HCT116 (cell line): ENCODE measurements around the gene S1PR3. TPM values are rescaled to one million over a fixed set of nuclear protein-coding genes. Genes with fewer than 3 reads are reported as not detected.

Source experiments
- ATAC-seq: fragments of 200-7000 bp; cut with Tn5 transposase; 2 replicates; pipeline ENCODE4 v1.9.1; 2020; ENCODE audit warnings: mild to moderate bottlenecking, moderate library complexity
- BruUV-seq: library from RNA; stranded (reverse); fragments of 400-500 nt; replicated peaks from 2 replicates; lab custom pipeline; 2021; lab: Mats Ljungman, UMichigan
- CTCF ChIA-PET: fragments of 300-600 bp; sonication (Branson Sonifier 250); formaldehyde crosslinking; loops from one replicate; lab custom pipeline; 2021; ENCODE audit warnings: antibody characterized with exemption; lab: Charles Lee
- POLR2A ChIA-PET: fragments of 300-600, 350-600 bp; sonication (Branson Sonifier 250); formaldehyde crosslinking; loops from one replicate; lab custom pipeline; 2021; ENCODE audit warnings: antibody characterized with exemption; lab: Charles Lee
- RAD21 ChIA-PET, 2 experiments: fragments of 300-600 bp; sonication (Branson Sonifier 250); formaldehyde crosslinking; loops; one replicate each; lab custom pipeline; 2023; ENCODE audit warnings: low total read pairs in 2 of 2; ENCODE audit not compliant: uncharacterized antibody in 2 of 2, unreplicated experiment in 2 of 2, low non-redundant PET in 1 of 2; lab: Charles Lee
- DNase-seq: peaks from one replicate; pipeline ENCODE4 v3.0.0-alpha.2; 2010; ENCODE audit warnings: low read depth, low spot score
- H2AFZ ChIP-seq: fragments of 200-600 bp; shearing (Covaris generic), sonication (generic); 2 replicates; pipeline ENCODE4 v1.6.1; 2017; ENCODE audit warnings: low read depth, mixed run types, mixed read lengths, antibody characterized with exemption, low read length; ENCODE audit not compliant: poor library complexity, severe bottlenecking
- H3K27ac ChIP-seq: 2 replicates; pipeline ENCODE4 v1.5.1; 2012; ENCODE audit warnings: low read depth, low read length
- H3K27me3 ChIP-seq: fragments of 200-600 bp; sonication (generic); 2 replicates; pipeline ENCODE4 v1.6.1; 2016; ENCODE audit warnings: mixed run types, low read length, mixed read lengths; ENCODE audit not compliant: insufficient read depth
- H3K36me3 ChIP-seq, 2 experiments: fragments of 200-500 bp in 1 of 2; fragments of 200-600 bp in 1 of 2; sonication (Bioruptor generic) in 1 of 2; sonication (generic) in 1 of 2; 2 replicates each; pipeline versions ENCODE4 v1.5.1 to v1.6.1; 2014 to 2016; ENCODE audit warnings: low read length in 2 of 2, inconsistent platforms in 1 of 2, mixed read lengths in 1 of 2, mixed run types in 1 of 2; ENCODE audit not compliant: insufficient read depth in 2 of 2, control insufficient read depth in 1 of 2
- H3K4me1 ChIP-seq, 2 experiments: fragments of 200-600 bp in 1 of 2; sonication (generic) in 1 of 2; 2 replicates each; pipeline versions ENCODE4 v1.5.1 to v1.6.1; 2012 to 2017; ENCODE audit warnings: low read length in 2 of 2, inconsistent platforms in 1 of 2, mild to moderate bottlenecking in 1 of 2, mixed read lengths in 1 of 2, mixed run types in 1 of 2, moderate library complexity in 1 of 2; ENCODE audit not compliant: insufficient read depth in 2 of 2, control insufficient read depth in 1 of 2
- H3K4me2 ChIP-seq: fragments of 200-600 bp; sonication (generic); 2 replicates; pipeline ENCODE4 v1.6.1; 2017; ENCODE audit warnings: mixed run types, low read length, mixed read lengths
- H3K4me3 ChIP-seq, 2 experiments: fragments of 200-600 bp in 1 of 2; sonication (generic) in 1 of 2; replicated peaks in 1 of 2; 2 replicates each; pipeline ENCODE4 v1.5.1; 2011 to 2016; ENCODE audit warnings: low read length in 2 of 2, control low read depth in 1 of 2, low read depth in 1 of 2, mild to moderate bottlenecking in 1 of 2, mixed read lengths in 1 of 2, mixed run types in 1 of 2
- H3K79me2 ChIP-seq: fragments of 200-600 bp; sonication (generic); 2 replicates; pipeline ENCODE4 v1.6.1; 2017; ENCODE audit warnings: mild to moderate bottlenecking, mixed run types, low read length, moderate library complexity, mixed read lengths; ENCODE audit not compliant: insufficient read depth
- H3K9ac ChIP-seq: fragments of 200-600 bp; sonication (generic); 2 replicates; pipeline ENCODE4 v1.6.1; 2016; ENCODE audit warnings: low read length, mixed read lengths
- H3K9me2 ChIP-seq: fragments of 200-600 bp; sonication (generic), shearing (Covaris generic); 2 replicates; pipeline ENCODE4 v1.6.1; 2017; ENCODE audit warnings: mixed run types, mild to moderate bottlenecking, moderate library complexity; ENCODE audit not compliant: insufficient read depth
- H3K9me3 ChIP-seq, 2 experiments: fragments of 200-500 bp in 1 of 2; fragments of 200-600 bp in 1 of 2; sonication (Bioruptor generic) in 1 of 2; sonication (generic) in 1 of 2; 2 replicates each; pipeline ENCODE4 v1.6.1; 2014 to 2017; ENCODE audit warnings: low read length in 2 of 2, mixed read lengths in 2 of 2, inconsistent platforms in 1 of 2, low read depth in 1 of 2, mild to moderate bottlenecking in 1 of 2, mixed run types in 1 of 2, moderate library complexity in 1 of 2; ENCODE audit not compliant: control insufficient read depth in 1 of 2, insufficient read depth in 1 of 2
- H4K20me1 ChIP-seq: fragments of 200-600 bp; sonication (generic), shearing (Covaris generic); 2 replicates; pipeline ENCODE4 v1.6.1; 2017; ENCODE audit warnings: mixed run types, mild to moderate bottlenecking, moderate library complexity; ENCODE audit not compliant: insufficient read depth
- CEBPB ChIP-seq: IDR thresholded peaks from 2 replicates; pipeline ENCODE4 v1.6.1; 2012; ENCODE audit warnings: low read depth
- EZH2 ChIP-seq: fragments of 200-600 bp; sonication (generic); IDR thresholded peaks from 2 replicates; pipeline ENCODE4 v1.6.1; 2017; ENCODE audit warnings: antibody characterized with exemption, mixed run types
- EZH2phosphoT487 ChIP-seq: fragments of 200-600 bp; IDR thresholded peaks from 2 replicates; pipeline ENCODE4 v1.6.1; 2018; ENCODE audit warnings: antibody characterized with exemption, borderline replicate concordance
- FOSL1 ChIP-seq: IDR thresholded peaks from 2 replicates; pipeline ENCODE4 v1.6.1; 2012; ENCODE audit warnings: low read depth
- SIN3A ChIP-seq: IDR thresholded peaks from 2 replicates; pipeline ENCODE4 v1.6.1; 2012; ENCODE audit warnings: low read depth
- SRF ChIP-seq: IDR thresholded peaks from 2 replicates; pipeline ENCODE4 v1.6.1; 2012; ENCODE audit warnings: low read depth
- TCF7L2 ChIP-seq: IDR thresholded peaks from 2 replicates; pipeline ENCODE4 v1.7.0; 2011; ENCODE audit warnings: borderline replicate concordance, inconsistent platforms; ENCODE audit not compliant: insufficient read depth, insufficient read length; ENCODE audit errors: extremely low read depth
- ZNF274 ChIP-seq: fragments of 200-500 bp; sonication (Bioruptor generic); IDR thresholded peaks from 2 replicates; pipeline ENCODE4 v1.6.1; 2014; ENCODE audit warnings: mild to moderate bottlenecking, low read depth, low read length, inconsistent platforms
- intact Hi-C: fragments of 100-400 bp; cut with micrococcal nuclease; formaldehyde crosslinking; loops from 2 replicates; pipeline ENCODE4 v1.10.0; 2022
- total RNA-seq: library from RNA; stranded (reverse); gene quantifications from one replicate; pipeline ENCODE4 v1.2.1, GENCODE V29; 2021; ENCODE audit not compliant: unreplicated experiment
- TF ChIP-seq, protein P1 (sequence below), 3 experiments: fragments of 200-600 bp in 1 of 3; sonication (generic) in 1 of 3; IDR thresholded peaks in 2 of 3; conservative IDR thresholded peaks in 1 of 3; 2 replicates each; pipeline ENCODE4 v1.5.1; 2012 to 2017; ENCODE audit warnings: low read depth in 2 of 3, low read length in 2 of 3, antibody characterized with exemption in 1 of 3, borderline replicate concordance in 1 of 3, control low read depth in 1 of 3, mild to moderate bottlenecking in 1 of 3, mixed read lengths in 1 of 3, mixed run types in 1 of 3, moderate library complexity in 1 of 3; ENCODE audit not compliant: insufficient read depth in 1 of 3

S1PR3 gene
- total RNA-seq, 1 experiment from 2014 or later: 0.07 TPM

DNA sequence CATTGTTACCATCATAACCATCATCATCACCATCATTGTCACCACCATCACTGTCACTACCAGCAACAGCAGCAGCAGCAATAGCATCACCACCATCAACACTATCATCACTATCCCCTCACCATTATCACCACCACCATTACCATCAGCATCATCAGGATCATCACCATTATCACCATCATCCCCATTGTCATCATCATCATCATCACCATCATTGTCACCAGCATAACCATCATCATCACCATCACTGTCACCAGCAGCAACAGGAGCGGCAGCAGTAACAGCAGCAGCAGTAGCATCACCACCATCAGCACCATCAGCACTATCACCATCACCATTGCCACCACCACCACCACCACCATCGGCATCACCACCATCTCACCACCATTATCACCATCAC, 48.4 kb downstream of the S1PR3 start:
- no peak for DNase-seq
- TF ChIP-seq SRF (no peak), CEBPB (no peak), SIN3A (no peak), EZH2 (no peak), EZH2phosphoT487 (no peak), TCF7L2 (no peak)
- TF ChIP-seq, protein P1, sequence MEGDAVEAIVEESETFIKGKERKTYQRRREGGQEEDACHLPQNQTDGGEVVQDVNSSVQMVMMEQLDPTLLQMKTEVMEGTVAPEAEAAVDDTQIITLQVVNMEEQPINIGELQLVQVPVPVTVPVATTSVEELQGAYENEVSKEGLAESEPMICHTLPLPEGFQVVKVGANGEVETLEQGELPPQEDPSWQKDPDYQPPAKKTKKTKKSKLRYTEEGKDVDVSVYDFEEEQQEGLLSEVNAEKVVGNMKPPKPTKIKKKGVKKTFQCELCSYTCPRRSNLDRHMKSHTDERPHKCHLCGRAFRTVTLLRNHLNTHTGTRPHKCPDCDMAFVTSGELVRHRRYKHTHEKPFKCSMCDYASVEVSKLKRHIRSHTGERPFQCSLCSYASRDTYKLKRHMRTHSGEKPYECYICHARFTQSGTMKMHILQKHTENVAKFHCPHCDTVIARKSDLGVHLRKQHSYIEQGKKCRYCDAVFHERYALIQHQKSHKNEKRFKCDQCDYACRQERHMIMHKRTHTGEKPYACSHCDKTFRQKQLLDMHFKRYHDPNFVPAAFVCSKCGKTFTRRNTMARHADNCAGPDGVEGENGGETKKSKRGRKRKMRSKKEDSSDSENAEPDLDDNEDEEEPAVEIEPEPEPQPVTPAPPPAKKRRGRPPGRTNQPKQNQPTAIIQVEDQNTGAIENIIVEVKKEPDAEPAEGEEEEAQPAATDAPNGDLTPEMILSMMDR (IDR thresholded peaks at IDR 0.05 in 2 of 3, conservative IDR thresholded peaks at IDR 0.05 in 1 of 3; ENCODE audit: borderline replicate concordance in 1 of 3, insufficient read depth in 1 of 3, low read depth in 2 of 3, low read length in 2 of 3): no peak
- Histone ChIP-seq H4K20me1 (no peaks in the 10 kb centered on the region), H3K36me3 (no peaks in the 10 kb centered on the region), H3K4me1 (no peaks in the 10 kb centered on the region), H3K79me2 (no peaks in the 10 kb centered on the region), H3K27me3 (no peaks in the 10 kb centered on the region; the same call in 1 of the 2 replicates), H3K4me3 (no peak overlapping the region), H3K9me3 (no peaks in the 10 kb centered on the region), H3K27ac (no peak overlapping the region), H3K9ac (no peak overlapping the region), H2AFZ (no peak overlapping the region), H3K4me2 (no peak overlapping the region), H3K9me2 (no peaks in the 10 kb centered on the region)
- ChIA-PET POLR2A (no interaction called here), RAD21 (no interaction called here), CTCF (no interaction called here)
- no TSS peak for BruUV-seq
- intact Hi-C loops: loop anchor here (10.0 kb wide), 1 partner anchor 235 kb away; no protein-coding TSS in a partner anchor
- no peak for ATAC-seq

GRCh38 chr9:89042984-89043383, 51.7 kb downstream of the S1PR3 start:
- no peaks in the 10 kb centered on the region; the same call in 1 of the 2 replicates for H3K27me3 ChIP-seq
- H3K4me3 ChIP-seq: no peak overlapping the region
- DNase-seq (no peak), ATAC-seq (no peak)
- POLR2A ChIA-PET: no interaction called here
- CTCF ChIA-PET: no interaction called here
- H3K27ac ChIP-seq: no peak overlapping the region
- no peaks in the 10 kb centered on the region for H4K20me1 ChIP-seq
- H3K4me2 ChIP-seq: no peak overlapping the region
- H2AFZ ChIP-seq: no peak overlapping the region
- RAD21 ChIA-PET: interaction anchor here in 1 of 2 experiments (0.6 kb wide), 1 partner anchor 42 kb away, joined by 3 read pairs; no protein-coding TSS in a partner anchor
- no peak overlapping the region for H3K9ac ChIP-seq
- H3K36me3 ChIP-seq: no peaks in the 10 kb centered on the region
- H3K79me2 ChIP-seq: no peaks in the 10 kb centered on the region
- H3K4me1 ChIP-seq: no peaks in the 10 kb centered on the region
- no peaks in the 10 kb centered on the region for H3K9me2 ChIP-seq
- TF ChIP-seq ZNF274: no peak
- no peak for TF ChIP-seq FOSL1
- TF ChIP-seq TCF7L2: no peak
- TF ChIP-seq, all 23 proteins: peak for 0
- BruUV-seq: no TSS peak
- intact Hi-C loops: no loop called here
- H3K9me3 ChIP-seq: no peaks in the 10 kb centered on the region
